ENCODE data around the gene FCMR. TPM values are rescaled to one million over a fixed set of nuclear protein-coding genes. Genes with fewer than 3 reads are reported as not detected.

The FCMR gene
- total and polyA plus RNA-seq, 10 donors: 136 to 269 (median 235) TPM

- H3K4me1 ChIP-seq: peaks cover 52 to 99% (median 96%) of the 10 kb centered on the region in 6 donors
- DNase-seq: no peak
- peaks cover 0 to 38% (median 0%) of the 10 kb centered on the region in 7 donors for H3K27me3 ChIP-seq (replicated peaks in 1 of 7)
- intact Hi-C loops (cut with DNase I; ENCODE audit: low total_unique reads): loop anchor here (5.0 to 10.0 kb wide), 3 partner anchors 94 to 276 kb away; partner anchors contain the start of gene DYRK3
- peak overlapping the region in 1 of 8 donors; percentile 74 for H3K4me3 ChIP-seq
- H3K9me3 ChIP-seq: no peaks in the 10 kb centered on the region
- no peak for TF ChIP-seq POLR2A (IDR thresholded peaks at IDR 0.05)
- TF ChIP-seq CTCF (IDR thresholded peaks at IDR 0.05 in 8 of 11, conservative IDR thresholded peaks at IDR 0.05 in 3 of 11): peak; percentile 72 to 96 (median 86)
- H3K27ac ChIP-seq: peak overlapping the region in 2 of 8 donors; percentile 71 to 87
- H3K36me3 ChIP-seq: peaks cover 0 to 97% (median 26%) of the 10 kb centered on the region in 6 donors
- 0 to 6% (median 3%) methylated on average over 1 of the region's 1 CpG for WGBS, 5 donors
These were observed 10.6 kb downstream of the FCMR start for GRCh38 chr1:206911064-206911663.

- H3K9me3 ChIP-seq: no peaks in the 10 kb centered on the region
- 34 to 54% (median 48%) methylated on average over 11 to 14 of the region's 14 CpGs for WGBS, 5 donors
- peaks cover 0 to 38% (median 0%) of the 10 kb centered on the region in 7 donors for H3K27me3 ChIP-seq (replicated peaks in 1 of 7)
- H3K36me3 ChIP-seq: peaks cover 0 to 96% (median 28%) of the 10 kb centered on the region in 6 donors
- no peak for DNase-seq
- intact Hi-C loops (cut with DNase I; ENCODE audit: low total_unique reads): loop anchor here (5.0 to 10.0 kb wide), 3 partner anchors 93 to 275 kb away; partner anchors contain the start of gene DYRK3
- peak overlapping the region; percentile 23 to 69 (median 38) for H3K4me3 ChIP-seq
- TF ChIP-seq POLR2AphosphoS5 (IDR thresholded peaks at IDR 0.05) (peak in 2 of 3 donors; percentile 49 to 75), CTCF (IDR thresholded peaks at IDR 0.05 in 8 of 11, conservative IDR thresholded peaks at IDR 0.05 in 3 of 11) (no peak), POLR2A (IDR thresholded peaks at IDR 0.05) (no peak)
- H3K4me1 ChIP-seq: peaks cover 52 to 99% (median 96%) of the 10 kb centered on the region in 6 donors
- H3K27ac ChIP-seq: peak overlapping the region; percentile 60 to 87 (median 69)
These were observed 11.8 kb downstream of the FCMR start for GRCh38 chr1:206909883-206910318.

- intact Hi-C loops (cut with DNase I; ENCODE audit: low total_unique reads): no loop called here
- WGBS, 5 donors: 0 to 10% (median 5%) methylated on average over 31 to 69 of the region's 69 CpGs
- peak overlapping the region; percentile 23 to 69 (median 38) for H3K4me3 ChIP-seq
These were observed 12.4 kb downstream of the FCMR start for GRCh38 chr1:206909161-206909882.

More at GRCh38 chr1:206909161-206909882, 12.4 kb downstream of the FCMR start:
- H3K9me3 ChIP-seq: no peaks in the 10 kb centered on the region
- H3K36me3 ChIP-seq: peaks cover 0 to 96% (median 34%) of the 10 kb centered on the region in 6 donors
- peak in 1 of 11 experiments; percentile 7 for TF ChIP-seq CTCF (IDR thresholded peaks at IDR 0.05 in 8 of 11, conservative IDR thresholded peaks at IDR 0.05 in 3 of 11)
- peak; percentile 64 to 84 (median 75) for TF ChIP-seq POLR2AphosphoS5 (IDR thresholded peaks at IDR 0.05)
- no peak for TF ChIP-seq POLR2A (IDR thresholded peaks at IDR 0.05)
- DNase-seq: peak; percentile 88
- peaks cover 52 to 99% (median 91%) of the 10 kb centered on the region in 6 donors for H3K4me1 ChIP-seq
- H3K27me3 ChIP-seq (replicated peaks in 1 of 7): peaks cover 0 to 38% (median 0%) of the 10 kb centered on the region in 7 donors
- peak overlapping the region; percentile 60 to 87 (median 69) for H3K27ac ChIP-seq
